ENCODE data around the gene PCDH9.

PCDH9 gene

GRCh38 chr13:67229481-67230403, at the start of gene PCDH9:
TSS of gene PCDH9 (minus strand) at chr13:67230336. CDS start at chr13:67228440, 1,896 bp downstream.
- DNase-seq = no peak

- DNase-seq = no peak
Observed at GRCh38 chr13:67278235-67278634, 48.1 kb upstream of the PCDH9 start.

GRCh38 chr13:67277581-67277980, 47.4 kb upstream of the PCDH9 start:
- DNase-seq = no peak

- no peak for DNase-seq
Observed at GRCh38 chr13:67275351-67275960, 45.3 kb upstream of the PCDH9 start.

GRCh38 chr13:67273001-67273400, 42.9 kb upstream of the PCDH9 start:
- no peak for DNase-seq

GRCh38 chr13:67267136-67267535, 37.0 kb upstream of the PCDH9 start:
- no peak for DNase-seq

GRCh38 chr13:67259208-67259607, 29.1 kb upstream of the PCDH9 start:
- no peak for DNase-seq

- no peak for DNase-seq
Observed at GRCh38 chr13:67258482-67258881, 28.3 kb upstream of the PCDH9 start.

- no peak for DNase-seq
Observed at GRCh38 chr13:67238861-67239260, 8.7 kb upstream of the PCDH9 start.

- DNase-seq = no peak
Observed at GRCh38 chr13:67238277-67238859, 8.2 kb upstream of the PCDH9 start.

GRCh38 chr13:67235265-67235664, 5.1 kb upstream of the PCDH9 start:
- no peak for DNase-seq

GRCh38 chr13:67232384-67232783, 2.2 kb upstream of the PCDH9 start:
- no peak for DNase-seq

GRCh38 chr13:67231289-67232000, 1.3 kb upstream of the PCDH9 start:
- no peak for DNase-seq

GRCh38 chr13:67230404-67231288, 510 bp upstream of the PCDH9 start:
- no peak for DNase-seq

- no peak for DNase-seq
Observed at GRCh38 chr13:67228916-67229315, 1.2 kb downstream of the PCDH9 start.

GRCh38 chr13:67228031-67228430, 2.1 kb downstream of the PCDH9 start:
- no peak for DNase-seq

GRCh38 chr13:67227131-67227983, 2.8 kb downstream of the PCDH9 start:
- DNase-seq = no peak

GRCh38 chr13:67226696-67227095, 3.4 kb downstream of the PCDH9 start:
- no peak for DNase-seq

- DNase-seq = no peak
Observed at GRCh38 chr13:67225252-67226159, 4.6 kb downstream of the PCDH9 start.

Measured in SIG-M5 (cell line).